ENCODE data around the gene SUCNR1.

Gene SUCNR1

GRCh38 chr3:151859233-151859673, 14.2 kb upstream of the SUCNR1 start:
- no peak overlapping the region for H3K4me3 ChIP-seq (ENCODE audit: control insufficient read depth, low read depth, low read length)
- no peak for DNase-seq (ENCODE audit: low read depth)
- no peak for TF ChIP-seq CTCF (IDR thresholded peaks at IDR 0.05; ENCODE audit: control insufficient read depth, insufficient read depth, low read depth, low read length, missing control alignments)

GRCh38 chr3:151859905-151860304, 13.5 kb upstream of the SUCNR1 start:
- no peak for TF ChIP-seq CTCF (IDR thresholded peaks at IDR 0.05; ENCODE audit: control insufficient read depth, insufficient read depth, low read depth, low read length, missing control alignments)
- no peak for DNase-seq (ENCODE audit: low read depth)
- H3K4me3 ChIP-seq (ENCODE audit: control insufficient read depth, low read depth, low read length): no peak overlapping the region

- no peak overlapping the region for H3K4me3 ChIP-seq (ENCODE audit: control insufficient read depth, low read depth, low read length)
- DNase-seq (ENCODE audit: low read depth): no peak
- TF ChIP-seq CTCF (IDR thresholded peaks at IDR 0.05; ENCODE audit: control insufficient read depth, insufficient read depth, low read depth, low read length, missing control alignments): no peak
These were observed 9.8 kb upstream of the SUCNR1 start for GRCh38 chr3:151863611-151864010.

GRCh38 chr3:151864423-151865101, 8.9 kb upstream of the SUCNR1 start:
- no peak overlapping the region for H3K4me3 ChIP-seq (ENCODE audit: control insufficient read depth, low read depth, low read length)
- DNase-seq (ENCODE audit: low read depth): peak; percentile 68
- TF ChIP-seq CTCF (IDR thresholded peaks at IDR 0.05; ENCODE audit: control insufficient read depth, insufficient read depth, low read depth, low read length, missing control alignments): no peak

- TF ChIP-seq CTCF (IDR thresholded peaks at IDR 0.05; ENCODE audit: control insufficient read depth, insufficient read depth, low read depth, low read length, missing control alignments): no peak
These were observed 6.6 kb upstream of the SUCNR1 start for GRCh38 chr3:151866711-151867410.

GRCh38 chr3:151867666-151868065, 5.8 kb upstream of the SUCNR1 start:
- H3K4me3 ChIP-seq (ENCODE audit: control insufficient read depth, low read depth, low read length): no peak overlapping the region
- TF ChIP-seq CTCF (IDR thresholded peaks at IDR 0.05; ENCODE audit: control insufficient read depth, insufficient read depth, low read depth, low read length, missing control alignments): no peak

More at GRCh38 chr3:151866711-151867410, 6.6 kb upstream of the SUCNR1 start:
- H3K4me3 ChIP-seq (ENCODE audit: control insufficient read depth, low read depth, low read length): no peak overlapping the region
- DNase-seq (ENCODE audit: low read depth): no peak

More at GRCh38 chr3:151867666-151868065, 5.8 kb upstream of the SUCNR1 start:
- DNase-seq (ENCODE audit: low read depth): no peak
